Measurements from ENCODE around the gene RAB20.
"Not testable (repeated sequence)": the region's sequence is repeated elsewhere in the genome, so short reads cannot be mapped to it uniquely, and the experiment has no call there.

RAB20 gene

DNA sequence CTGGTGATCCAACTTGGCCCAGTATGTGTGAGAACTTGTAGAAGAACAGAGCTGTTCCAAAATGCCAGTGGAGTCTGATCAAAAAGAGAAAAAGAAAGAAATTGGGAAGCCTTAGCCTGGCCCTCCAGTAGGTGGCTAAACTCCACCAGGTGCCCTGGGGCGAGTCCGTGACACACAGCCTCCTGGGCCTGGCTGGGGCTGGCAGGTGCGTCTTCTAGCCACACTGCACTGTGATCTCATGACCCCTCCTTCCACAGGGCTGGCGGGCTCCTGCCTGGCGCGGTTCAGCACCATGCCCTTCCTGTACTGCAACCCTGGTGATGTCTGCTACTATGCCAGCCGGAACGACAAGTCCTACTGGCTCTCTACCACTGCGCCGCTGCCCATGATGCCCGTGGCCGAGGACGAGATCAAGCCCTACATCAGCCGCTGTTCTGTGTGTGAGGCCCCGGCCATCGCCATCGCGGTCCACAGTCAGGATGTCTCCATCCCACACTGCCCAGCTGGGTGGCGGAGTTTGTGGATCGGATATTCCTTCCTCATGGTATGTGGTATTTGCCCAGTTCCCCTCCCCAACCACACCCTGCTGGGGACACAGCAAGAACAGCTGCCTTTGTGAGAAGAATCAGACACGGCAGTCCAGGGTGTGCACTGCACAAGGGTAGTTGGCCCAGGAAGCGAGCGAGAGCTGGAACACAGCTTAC is 53.7 kb downstream of the RAB20 start:
- no peak for DNase-seq

GRCh38 chr13:110506859-110507566 is 54.5 kb downstream of the RAB20 start:
- no peak for DNase-seq

DNA sequence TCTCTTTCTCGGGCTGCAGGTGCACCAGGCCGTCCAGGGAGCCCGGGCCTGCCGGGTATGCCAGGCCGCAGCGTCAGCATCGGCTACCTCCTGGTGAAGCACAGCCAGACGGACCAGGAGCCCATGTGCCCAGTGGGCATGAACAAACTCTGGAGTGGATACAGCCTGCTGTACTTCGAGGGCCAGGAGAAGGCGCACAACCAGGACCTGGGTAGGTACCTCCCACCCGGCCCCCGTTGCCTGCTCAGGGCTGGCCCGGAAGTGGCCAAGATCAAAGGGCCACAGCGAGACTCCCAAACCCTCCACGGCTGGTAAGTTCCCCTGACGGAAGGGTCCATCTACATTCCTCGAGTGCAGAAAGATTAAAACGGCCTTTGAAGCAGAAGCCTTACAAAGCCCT is 55.1 kb downstream of the RAB20 start:
- DNase-seq = no peak

DNA sequence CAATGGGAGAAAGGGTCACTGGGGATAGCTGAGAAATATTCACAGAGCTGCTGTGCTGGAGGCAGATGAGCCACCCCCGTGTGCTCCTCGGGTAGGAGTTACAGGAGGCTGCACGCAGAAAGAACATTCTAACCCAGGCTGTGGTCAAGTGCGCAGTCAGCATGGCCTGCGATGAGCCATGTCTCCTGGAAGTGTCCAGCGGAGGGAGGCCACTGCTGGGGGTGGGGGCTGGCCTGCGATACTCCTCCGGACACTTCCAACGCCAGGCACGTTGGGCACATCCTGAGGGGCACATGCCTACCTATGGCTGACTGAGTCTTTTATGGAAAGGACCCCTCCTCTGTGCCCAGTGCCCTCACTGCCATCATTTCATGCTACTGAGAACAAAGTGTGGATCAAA is 55.9 kb downstream of the RAB20 start:
- no peak for DNase-seq

DNA sequence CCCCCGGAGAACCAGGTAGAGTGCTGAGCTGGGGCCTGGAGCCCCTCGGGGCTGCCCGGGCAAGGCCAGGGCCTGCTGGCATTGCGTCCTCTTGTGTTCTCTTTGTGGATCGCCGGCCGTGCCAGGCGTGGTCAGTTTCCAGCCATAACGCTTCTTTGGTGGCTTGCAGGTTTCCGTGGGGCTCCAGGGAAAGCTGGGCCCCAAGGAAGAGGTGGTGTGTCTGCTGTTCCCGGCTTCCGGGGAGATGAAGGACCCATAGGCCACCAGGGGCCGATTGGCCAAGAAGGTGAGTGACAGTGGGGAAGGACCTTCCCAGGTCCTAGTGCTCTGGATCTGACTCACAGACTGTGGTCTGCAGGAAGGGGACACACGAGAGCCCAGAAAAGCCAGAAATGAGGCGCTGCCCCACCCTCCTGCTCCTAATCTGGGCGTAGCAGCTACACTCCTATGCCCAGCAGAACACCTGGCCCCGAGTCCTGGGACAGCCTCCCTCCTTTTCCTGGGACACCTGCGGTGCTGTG is 57.5 kb downstream of the RAB20 start:
- DNase-seq = no peak

DNA sequence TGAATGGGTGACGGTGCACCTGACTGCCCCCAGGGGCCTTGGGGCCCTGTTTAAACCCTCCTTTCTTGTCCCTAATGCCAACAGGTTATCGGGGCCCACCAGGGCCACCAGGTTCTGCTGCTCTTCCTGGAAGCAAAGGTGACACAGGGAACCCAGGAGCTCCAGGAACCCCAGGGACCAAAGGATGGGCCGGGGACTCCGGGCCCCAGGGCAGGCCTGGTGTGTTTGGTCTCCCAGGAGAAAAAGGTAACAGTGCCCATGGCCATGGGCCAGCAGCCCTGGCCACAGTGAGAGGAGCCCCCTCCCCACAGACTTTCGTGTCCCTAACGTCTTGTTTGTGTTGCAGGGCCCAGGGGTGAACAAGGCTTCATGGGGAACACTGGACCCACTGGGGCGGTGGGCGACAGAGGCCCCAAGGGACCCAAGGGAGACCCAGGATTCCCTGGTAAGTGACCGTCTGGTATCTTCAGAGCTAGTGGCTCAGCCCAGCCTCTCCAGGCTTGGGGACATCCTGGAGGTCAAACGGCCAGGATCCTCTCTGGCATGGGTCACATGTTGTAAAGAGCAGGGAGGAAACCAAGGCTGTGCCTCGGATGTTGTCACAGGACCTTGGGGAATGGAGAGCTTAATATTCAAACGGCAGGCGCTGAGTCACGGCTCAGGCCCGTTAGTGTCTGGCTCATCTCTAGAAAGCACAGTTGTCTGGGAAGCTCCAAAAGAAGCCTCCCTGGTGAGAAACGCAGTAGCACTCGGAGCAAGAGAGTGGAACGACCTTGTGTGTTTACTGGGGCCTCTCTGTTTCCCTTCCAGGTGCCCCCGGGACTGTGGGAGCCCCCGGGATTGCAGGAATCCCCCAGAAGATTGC is 58.3 kb downstream of the RAB20 start:
- no peak for DNase-seq

- DNase-seq = no peak
Measured at GRCh38 chr13:110501188-110501587, 60.3 kb downstream of the RAB20 start.

- no peak for DNase-seq
Measured at GRCh38 chr13:110500341-110500740, 61.2 kb downstream of the RAB20 start.

DNA sequence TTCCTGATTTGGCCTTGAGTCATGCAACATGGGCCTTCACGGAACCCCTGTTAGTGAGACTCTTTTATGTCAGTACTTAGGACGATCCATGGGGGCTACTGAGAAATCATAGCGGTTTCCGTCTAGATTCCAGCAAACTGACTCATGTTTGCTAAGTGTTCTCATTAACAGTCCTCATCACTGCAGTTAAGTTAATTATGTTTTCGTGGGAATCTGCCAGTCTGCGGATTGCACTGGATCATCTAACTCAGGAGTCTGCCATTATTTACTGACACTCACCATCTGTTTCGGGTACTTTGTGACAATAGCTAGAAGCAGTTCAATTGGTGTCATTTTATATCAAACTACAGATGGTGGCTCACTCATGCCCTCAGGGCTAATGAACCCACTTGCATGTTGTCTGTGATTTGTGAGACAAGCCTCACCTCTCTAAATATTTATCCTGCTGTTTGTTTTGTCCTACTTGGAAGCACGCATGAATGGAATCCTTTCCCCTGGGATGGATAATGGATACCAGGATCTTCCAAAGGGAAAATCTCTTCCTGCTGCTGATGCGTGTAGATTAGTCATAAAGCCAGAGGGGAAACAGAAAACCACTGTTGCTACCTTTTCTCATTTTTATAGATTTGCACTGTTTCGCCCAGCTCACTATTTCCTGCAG is 61.8 kb downstream of the RAB20 start:
- DNase-seq = peak; percentile 80

DNA sequence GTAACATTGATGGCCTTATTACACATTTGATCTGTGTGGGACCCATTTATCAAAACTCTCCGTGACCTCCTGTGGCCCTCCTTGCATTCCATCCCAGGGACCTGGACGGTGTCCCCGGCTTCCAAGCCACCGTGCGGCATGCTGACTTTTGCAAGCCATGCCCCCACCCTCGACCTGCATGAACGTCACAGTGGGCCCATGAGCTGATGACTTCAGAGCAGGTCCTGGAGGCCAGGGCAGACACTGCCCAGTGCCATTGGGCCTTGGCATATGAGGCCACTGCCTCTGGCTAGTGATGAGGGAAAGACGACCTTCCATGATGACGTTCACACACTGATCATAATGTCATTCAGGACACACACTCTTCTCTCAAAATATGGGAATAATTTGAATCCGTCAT is 62.8 kb downstream of the RAB20 start:
- DNase-seq = no peak

DNA sequence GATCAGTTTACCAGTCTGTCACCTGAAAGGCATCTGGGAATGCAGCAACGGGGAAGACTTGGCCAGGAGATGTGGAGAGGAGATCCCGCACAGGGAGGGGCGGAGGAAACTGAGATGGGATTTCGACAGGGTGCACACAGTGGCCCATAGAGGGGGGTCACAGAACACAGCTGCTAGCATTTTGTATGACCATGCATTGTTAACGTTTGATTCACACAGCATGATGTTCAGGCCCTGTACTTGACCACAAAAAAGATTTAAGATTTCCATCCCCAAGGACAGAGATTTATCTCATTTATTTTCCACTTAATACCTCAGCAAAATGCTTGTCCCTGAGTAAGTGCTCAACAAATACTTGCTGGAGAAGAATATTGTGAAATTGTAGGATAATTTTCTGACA is 63.2 kb downstream of the RAB20 start:
- DNase-seq = no peak

- DNase-seq = not testable (repeated sequence)
Measured at GRCh38 chr13:110497896-110498295, 63.6 kb downstream of the RAB20 start.

DNA sequence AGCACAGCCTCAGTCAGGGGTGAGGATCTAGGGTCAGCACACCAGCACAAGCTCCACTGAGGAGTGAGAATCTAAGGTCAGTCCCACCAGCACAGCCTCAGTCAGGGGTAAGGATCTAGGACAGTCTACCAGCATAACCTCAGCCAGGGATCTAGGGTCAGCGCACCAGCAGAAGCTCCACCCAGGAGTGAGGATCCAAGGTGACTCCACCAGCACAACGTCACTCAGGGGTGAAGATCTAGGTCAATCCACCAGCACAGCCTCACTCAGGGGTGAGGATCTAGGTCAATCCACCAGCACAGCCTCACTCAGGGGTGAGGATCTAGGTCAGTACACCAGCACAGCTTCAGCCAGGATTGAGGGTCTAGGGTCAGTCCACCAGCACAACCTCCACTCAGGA is 64.5 kb downstream of the RAB20 start:
- no peak for DNase-seq

DNA sequence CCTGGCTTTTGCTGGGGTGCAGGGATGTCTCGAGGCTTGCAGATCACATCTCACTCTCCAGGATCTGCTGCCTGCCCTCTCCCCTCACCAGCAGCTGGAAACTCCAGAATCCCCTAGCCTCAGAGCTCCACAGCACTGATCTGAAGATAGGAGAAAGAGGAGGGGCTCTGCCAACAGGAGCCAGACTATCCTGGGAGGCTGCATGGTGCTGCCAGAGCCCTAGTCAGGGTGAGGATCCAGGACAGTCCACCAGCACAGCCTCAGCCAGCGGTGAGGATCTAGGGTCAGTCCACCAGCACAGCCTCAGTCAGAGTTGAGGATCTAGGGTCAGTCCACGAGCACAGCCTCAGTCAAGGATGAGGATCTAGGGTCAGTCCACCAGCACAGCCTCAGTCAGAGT is 65.2 kb downstream of the RAB20 start:
- DNase-seq = no peak

DNA sequence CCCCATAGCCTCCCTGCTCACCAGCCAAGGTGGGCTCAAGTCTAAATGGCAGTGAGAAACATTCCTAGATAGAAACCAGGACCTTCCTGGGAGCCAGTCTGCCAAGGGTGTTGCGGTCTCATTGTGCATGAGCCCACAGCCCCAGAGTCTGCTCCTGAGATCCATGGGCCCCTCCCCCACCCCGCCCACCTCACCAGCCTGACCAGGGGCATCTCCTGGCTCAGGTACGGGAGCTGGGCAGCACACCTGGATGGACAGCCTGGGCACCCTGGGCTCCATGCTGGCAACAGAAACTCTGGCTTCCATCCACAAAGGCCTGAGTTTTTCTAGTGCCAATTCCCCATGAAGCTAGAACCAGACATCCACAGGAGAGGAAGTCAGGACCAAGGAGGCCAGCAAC is 65.6 kb downstream of the RAB20 start:
- no peak for DNase-seq

- DNase-seq = no peak
Measured at GRCh38 chr13:110495376-110495775, 66.1 kb downstream of the RAB20 start.

- no peak for DNase-seq
Measured at GRCh38 chr13:110493613-110494012, 67.9 kb downstream of the RAB20 start.

- DNase-seq = no peak
Measured at GRCh38 chr13:110492679-110493593, 68.6 kb downstream of the RAB20 start.

DNA sequence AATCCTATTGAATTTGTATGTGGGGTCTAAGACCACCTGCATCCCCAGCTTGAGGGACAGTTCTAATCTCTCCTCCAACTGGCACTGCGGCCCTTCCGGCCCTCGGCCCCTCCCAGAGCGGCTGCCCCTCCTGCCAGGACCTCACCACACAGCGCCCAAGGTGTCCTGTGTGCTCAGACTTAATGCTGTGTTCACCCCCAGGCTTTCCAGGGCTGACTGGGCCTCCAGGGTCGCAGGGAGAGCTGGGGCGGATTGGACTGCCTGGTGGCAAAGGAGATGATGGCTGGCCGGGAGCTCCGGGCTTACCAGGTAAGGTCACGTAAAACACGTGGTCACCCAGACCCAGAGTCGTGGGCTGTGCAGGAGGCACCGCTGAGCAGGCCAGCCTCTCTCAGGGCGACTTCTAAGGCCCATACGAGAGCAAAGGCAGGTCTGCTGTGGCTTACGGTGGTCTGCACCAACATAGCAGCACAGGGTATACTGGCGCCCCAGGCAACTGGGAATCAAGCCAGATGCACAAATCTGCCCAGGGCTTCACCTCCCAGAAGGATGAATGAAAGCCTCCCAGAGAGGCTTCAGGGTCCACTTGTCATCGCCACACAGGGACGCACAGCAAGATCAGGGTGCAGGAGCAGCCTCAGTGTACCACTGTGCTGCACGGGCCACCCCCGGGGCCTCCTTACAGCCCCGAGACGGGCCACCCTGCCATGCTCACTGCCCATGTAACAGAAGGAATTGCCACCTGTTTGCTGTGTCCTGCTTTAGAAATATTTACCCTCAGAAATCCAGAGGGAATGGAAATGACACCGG is 69.4 kb downstream of the RAB20 start:
- no peak for DNase-seq

GRCh38 chr13:110490009-110490770 is 71.3 kb downstream of the RAB20 start:
- no peak for DNase-seq

All from T1000 (cell line).